T-cell (primary cell): ENCODE results near the gene SRPK3. TPM values are rescaled to one million over a fixed set of nuclear protein-coding genes. Genes with fewer than 3 reads are reported as not detected.

Experiments used
- ATAC-seq, 4 experiments: fragments of 200-7000 bp in 3 of 4; fragments of 150-1000 bp in 1 of 4; cut with Tn5 transposase; replicated peaks in 1 of 4; 1 replicate in 3 of 4; 2 replicates in 1 of 4; pipeline ENCODE4 v1.10.0; 2021; ENCODE audit warnings: moderate library complexity in 3 of 4, mild to moderate bottlenecking in 2 of 4, moderate number of reproducible peaks in 1 of 4
- CTCF ChIA-PET, 2 donors: fragments of 300-600 bp; sonication (Branson Sonifier 250); formaldehyde crosslinking; loops; one replicate each; lab custom pipeline; 2022; ENCODE audit warnings: antibody characterized with exemption in 2 of 2; lab: Charles Lee
- POLR2A ChIA-PET, 2 donors: fragments of 300-600 bp; sonication (Branson Sonifier 250); formaldehyde crosslinking; loops; one replicate each; lab custom pipeline; 2022; ENCODE audit warnings: antibody characterized with exemption in 2 of 2; lab: Charles Lee
- DNase-seq, 35 experiments: peaks; one replicate each; pipeline versions ENCODE4 v3.0.0 to v3.0.0-alpha.2; 2013 to 2023
- H3K27ac ChIP-seq: one replicate; pipeline ENCODE4 v1.5.1; 2013; ENCODE audit warnings: low read length
- H3K27me3 ChIP-seq, 2 experiments: replicated peaks in 1 of 2; 1 replicate in 1 of 2; 2 replicates in 1 of 2; pipeline versions ENCODE4 v1.6.1 to v1.7.0; 2013; ENCODE audit warnings: low read length in 1 of 2, mixed read lengths in 1 of 2; ENCODE audit not compliant: control insufficient read depth in 2 of 2, insufficient read depth in 2 of 2; ENCODE audit errors: extremely low read depth in 1 of 2
- H3K36me3 ChIP-seq, 2 donors: 1 replicate in 1 of 2; 2 replicates in 1 of 2; pipeline versions ENCODE4 v1.6.1 to v1.7.0; 2013; ENCODE audit warnings: low read length in 1 of 2; ENCODE audit not compliant: control insufficient read depth in 2 of 2, insufficient read depth in 1 of 2; ENCODE audit errors: extremely low read depth in 1 of 2
- H3K4me1 ChIP-seq, 2 experiments: 1 replicate in 1 of 2; 2 replicates in 1 of 2; pipeline versions ENCODE4 v1.6.1 to v1.7.0; 2013; ENCODE audit warnings: low read length in 2 of 2, mixed read lengths in 1 of 2; ENCODE audit not compliant: insufficient read depth in 2 of 2, control insufficient read depth in 1 of 2; ENCODE audit errors: extremely low read depth in 1 of 2
- H3K4me3 ChIP-seq, 2 donors: 1 replicate in 1 of 2; 2 replicates in 1 of 2; pipeline versions ENCODE4 v1.5.1 to v1.7.0; 2013; ENCODE audit warnings: mild to moderate bottlenecking in 2 of 2, low read length in 1 of 2, moderate library complexity in 1 of 2; ENCODE audit not compliant: control insufficient read depth in 1 of 2; ENCODE audit errors: extremely low read depth in 1 of 2
- H3K9me3 ChIP-seq: 2 replicates; pipeline ENCODE4 v1.7.0; 2013
- H3K27ac Mint-ChIP-seq, 2 donors: one replicate each; pipeline ENCODE4 v1.8.0; 2020 to 2021; ENCODE audit warnings: mild to moderate bottlenecking in 2 of 2, mixed read lengths in 2 of 2
- H3K27me3 Mint-ChIP-seq, 2 donors: one replicate each; pipeline ENCODE4 v1.8.0; 2021 to 2022; ENCODE audit warnings: mixed read lengths in 2 of 2
- H3K36me3 Mint-ChIP-seq: one replicate; pipeline ENCODE4 v1.8.0; 2021; ENCODE audit warnings: mixed read lengths
- H3K4me1 Mint-ChIP-seq, 3 donors: one replicate each; pipeline ENCODE4 v1.8.0; 2020 to 2022; ENCODE audit warnings: mixed read lengths in 3 of 3, mild to moderate bottlenecking in 1 of 3
- H3K4me3 Mint-ChIP-seq, 3 donors: one replicate each; pipeline ENCODE4 v1.8.0; 2020 to 2022; ENCODE audit warnings: mild to moderate bottlenecking in 3 of 3, mixed read lengths in 3 of 3, moderate library complexity in 3 of 3
- H3K9me3 Mint-ChIP-seq, 3 donors: one replicate each; pipeline ENCODE4 v1.8.0; 2020 to 2022; ENCODE audit warnings: mixed read lengths in 3 of 3
- WGBS: methylation state at CpG from one replicate; pipeline ENCODE4 v1.1.5; 2013; ENCODE audit warnings: missing lambda C conversion rate; ENCODE audit not compliant: insufficient coverage; 5-methylcytosine and 5-hydroxymethylcytosine counted together
- total RNA-seq, 35 experiments: library from RNA in 6 of 35; stranded (reverse) in 6 of 35; fragments of 120-200 nt in 1 of 35; gene quantifications; one replicate each; pipeline versions ENCODE4 v1.2.1 to v1.2.4 and lab custom pipeline; 2013 to 2026

Gene SRPK3
- total RNA-seq, 5 donors from 2014 or later (not counting 1 experiment from before 2014, with no cell fraction given): not detected

- Histone ChIP-seq H3K27me3 (peaks cover 0 to 3% of the 10 kb centered on the region in 2 experiments), H3K27ac (no peak overlapping the region), H3K36me3 (no peaks in the 10 kb centered on the region), H3K4me1 (peaks cover 0 to 18% of the 10 kb centered on the region in 2 experiments), H3K9me3 (no peaks in the 10 kb centered on the region), H3K4me3 (no peak overlapping the region)
- no peak for ATAC-seq
- ChIA-PET POLR2A (no interaction called here), CTCF (interaction anchor here in 1 of 2 donors (0.9 kb wide), 1 partner anchor 71 kb away, joined by 3 read pairs; no protein-coding TSS in a partner anchor)
- no peaks in the 10 kb centered on the region for H3K9me3 Mint-ChIP-seq
- H3K4me1 Mint-ChIP-seq: peaks cover 7 to 12% (median 11%) of the 10 kb centered on the region in 3 donors
- peaks cover 0 to 4% of the 10 kb centered on the region in 2 donors for H3K27me3 Mint-ChIP-seq
- DNase-seq: peak in 1 of 35 experiments; percentile 2
- H3K36me3 Mint-ChIP-seq: no peaks in the 10 kb centered on the region
- no peak overlapping the region for H3K27ac Mint-ChIP-seq
- 87% methylated on average over 3 of the region's 27 CpGs for WGBS
- H3K4me3 Mint-ChIP-seq: no peak overlapping the region
Observed at GRCh38 chrX:153765138-153766079, 15.4 kb upstream of the SRPK3 start.

GRCh38 chrX:153766098-153766817, 14.6 kb upstream of the SRPK3 start:
- ATAC-seq (peak in 2 of 4 experiments; percentile 44 to 48), DNase-seq (peak in 2 of 35 experiments; percentile 11 to 17)
- Mint-ChIP-seq H3K36me3 (no peaks in the 10 kb centered on the region), H3K27me3 (peaks cover 0 to 4% of the 10 kb centered on the region in 2 donors), H3K4me3 (no peak overlapping the region), H3K27ac (no peak overlapping the region), H3K4me1 (peaks cover 7 to 12% (median 11%) of the 10 kb centered on the region in 3 donors), H3K9me3 (no peaks in the 10 kb centered on the region)
- 46% methylated on average over 4 of the region's 21 CpGs for WGBS
- no peak overlapping the region for H3K27ac ChIP-seq
- POLR2A ChIA-PET: no interaction called here
- peaks cover 0 to 18% of the 10 kb centered on the region in 2 experiments for H3K4me1 ChIP-seq
- peaks cover 0 to 3% of the 10 kb centered on the region in 2 experiments for H3K27me3 ChIP-seq
- H3K4me3 ChIP-seq: no peak overlapping the region
- CTCF ChIA-PET: interaction anchor here in 1 of 2 donors (0.9 kb wide), 1 partner anchor 71 kb away, joined by 3 read pairs; no protein-coding TSS in a partner anchor
- no peaks in the 10 kb centered on the region for H3K36me3 ChIP-seq
- no peaks in the 10 kb centered on the region for H3K9me3 ChIP-seq

- ATAC-seq (no peak), DNase-seq (peak in 2 of 35 experiments; percentile 2 to 4)
- WGBS: 86% methylated on average over 28 of the region's 56 CpGs
- Histone ChIP-seq H3K4me1 (peaks cover 0 to 18% of the 10 kb centered on the region in 2 experiments), H3K9me3 (no peaks in the 10 kb centered on the region), H3K27me3 (peaks cover 0 to 3% of the 10 kb centered on the region in 2 experiments), H3K36me3 (no peaks in the 10 kb centered on the region), H3K4me3 (no peak overlapping the region), H3K27ac (no peak overlapping the region)
- Mint-ChIP-seq H3K27me3 (peaks cover 0 to 4% of the 10 kb centered on the region in 2 donors), H3K9me3 (no peaks in the 10 kb centered on the region), H3K27ac (no peak overlapping the region), H3K4me1 (peaks cover 7 to 12% (median 11%) of the 10 kb centered on the region in 3 donors), H3K4me3 (no peak overlapping the region), H3K36me3 (no peaks in the 10 kb centered on the region)
- CTCF ChIA-PET: no interaction called here
- POLR2A ChIA-PET: no interaction called here
Observed at GRCh38 chrX:153766871-153767673, 13.8 kb upstream of the SRPK3 start.

GRCh38 chrX:153767674-153768055, 13.2 kb upstream of the SRPK3 start:
- DNase-seq (peak in 1 of 35 experiments; percentile 2), ATAC-seq (no peak)
- CTCF ChIA-PET: no interaction called here
- H3K27ac ChIP-seq: no peak overlapping the region
- Mint-ChIP-seq H3K27ac (no peak overlapping the region), H3K36me3 (no peaks in the 10 kb centered on the region), H3K4me1 (peaks cover 7 to 12% (median 11%) of the 10 kb centered on the region in 3 donors), H3K9me3 (no peaks in the 10 kb centered on the region), H3K27me3 (peaks cover 0 to 4% of the 10 kb centered on the region in 2 donors), H3K4me3 (no peak overlapping the region)
- POLR2A ChIA-PET: no interaction called here
- H3K4me1 ChIP-seq: peaks cover 0 to 18% of the 10 kb centered on the region in 2 experiments
- peaks cover 0 to 3% of the 10 kb centered on the region in 2 experiments for H3K27me3 ChIP-seq
- 100% methylated on average over 6 of the region's 20 CpGs for WGBS
- H3K36me3 ChIP-seq: no peaks in the 10 kb centered on the region
- no peaks in the 10 kb centered on the region for H3K9me3 ChIP-seq
- H3K4me3 ChIP-seq: no peak overlapping the region

- 94% methylated on average over 3 of the region's 22 CpGs for WGBS
- H3K27me3 Mint-ChIP-seq: peaks cover 0 to 4% of the 10 kb centered on the region in 2 donors
- H3K36me3 ChIP-seq: no peaks in the 10 kb centered on the region
- no peak overlapping the region for H3K4me3 ChIP-seq
- peaks cover 0 to 18% of the 10 kb centered on the region in 2 experiments for H3K4me1 ChIP-seq
- ChIA-PET POLR2A (no interaction called here), CTCF (no interaction called here)
- no peaks in the 10 kb centered on the region for H3K9me3 Mint-ChIP-seq
- DNase-seq (peak in 1 of 35 experiments; percentile 2), ATAC-seq (no peak)
- no peaks in the 10 kb centered on the region for H3K27me3 ChIP-seq
- H3K4me1 Mint-ChIP-seq: peaks cover 7 to 12% (median 11%) of the 10 kb centered on the region in 3 donors
- no peak overlapping the region for H3K27ac Mint-ChIP-seq
- no peak overlapping the region for H3K4me3 Mint-ChIP-seq
- H3K36me3 Mint-ChIP-seq: no peaks in the 10 kb centered on the region
- no peaks in the 10 kb centered on the region for H3K9me3 ChIP-seq
- no peak overlapping the region for H3K27ac ChIP-seq
Observed at GRCh38 chrX:153768311-153769157, 12.3 kb upstream of the SRPK3 start.
